Naive thymus-derived CD8-positive, alpha-beta T cell (primary cell): ENCODE results near the gene ATMIN. TPM values are rescaled to one million over a fixed set of nuclear protein-coding genes. Genes with fewer than 3 reads are reported as not detected.
A peak's percentile ranks its signal among the peaks of the same experiment; 100 is the strongest.

Source experiments
- ATAC-seq, 2 donors: fragments of 150-1000 bp; cut with Tn5 transposase in 1 of 2; sonication (Bioruptor Pico), chemical (Tn5 transposase) in 1 of 2; 1 replicate in 1 of 2; 2 replicates in 1 of 2; pipeline ENCODE4 v1.10.0; 2021; ENCODE audit warnings: mild to moderate bottlenecking in 2 of 2, moderate library complexity in 2 of 2
- POLR2A ChIA-PET: fragments of 350-600 bp; sonication (Branson Sonifier 250); formaldehyde crosslinking; loops from one replicate; lab custom pipeline; 2021; ENCODE audit warnings: antibody characterized with exemption; lab: Charles Lee
- DNase-seq, 10 donors: peaks; one replicate each; pipeline versions ENCODE4 v3.0.0 to v3.0.0-alpha.2; 2020 to 2022
- H3K27ac Mint-ChIP-seq, 10 donors: one replicate each; pipeline ENCODE4 v1.8.0; 2020 to 2022; ENCODE audit warnings: mild to moderate bottlenecking in 10 of 10, mixed read lengths in 10 of 10, moderate library complexity in 4 of 10, inconsistent platforms in 1 of 10
- H3K27me3 Mint-ChIP-seq, 5 donors: one replicate each; pipeline ENCODE4 v1.8.0; 2021 to 2022; ENCODE audit warnings: mixed read lengths in 5 of 5
- H3K36me3 Mint-ChIP-seq, 3 donors: one replicate each; pipeline ENCODE4 v1.8.0; 2020 to 2022; ENCODE audit warnings: mixed read lengths in 3 of 3, mild to moderate bottlenecking in 2 of 3, inconsistent platforms in 1 of 3
- H3K4me1 Mint-ChIP-seq, 4 donors: one replicate each; pipeline ENCODE4 v1.8.0; 2021 to 2022; ENCODE audit warnings: mixed read lengths in 4 of 4
- H3K4me3 Mint-ChIP-seq, 10 donors: one replicate each; pipeline ENCODE4 v1.8.0; 2020 to 2022; ENCODE audit warnings: mild to moderate bottlenecking in 10 of 10, mixed read lengths in 10 of 10, moderate library complexity in 6 of 10, inconsistent platforms in 1 of 10
- H3K9me3 Mint-ChIP-seq, 9 donors: one replicate each; pipeline ENCODE4 v1.8.0; 2020 to 2022; ENCODE audit warnings: mixed read lengths in 9 of 9, mild to moderate bottlenecking in 3 of 9, inconsistent platforms in 1 of 9, moderate library complexity in 1 of 9
- polyA plus RNA-seq, 3 donors: library from polyadenylated mRNA; unstranded; fragments of 300-500 nt; fragmentation: Illumina TruSeq; gene quantifications; one replicate each; pipeline ENCODE4 v1.2.3, GENCODE V29; 2021
- total RNA-seq, 8 experiments: library from RNA in 2 of 8; stranded (reverse) in 2 of 8; gene quantifications; one replicate each; pipeline ENCODE4 v1.2.3 and lab custom pipeline; 2021 to 2026

Gene ATMIN
- total RNA-seq (10 to 100 TPM; 40.5 to 48.1 TPM), polyA plus RNA-seq (10 to 100 TPM; 21.6 to 41.4 (median 27.7) TPM), total RNA-seq (lab: John Stamatoyannopoulos, UW) (47.2 to 127 (median 113) reads per million in 6 experiments)

GRCh38 chr16:81035398-81035974 is at the start of gene ATMIN:
Gene ATMIN, plus strand, starts transcription at chr16:81035842. Its CDS starts 29 bp downstream, at chr16:81035871.
- Mint-ChIP-seq H3K4me1 (peaks cover 16 to 36% (median 28%) of the 10 kb centered on the region in 4 donors), H3K36me3 (peaks cover 0 to 10% (median 0%) of the 10 kb centered on the region in 3 donors)

GRCh38 chr16:80986557-80986956 is 49.1 kb upstream of the ATMIN start:
- ATAC-seq (no peak), DNase-seq (no peak)
- Mint-ChIP-seq H3K27me3 (no peaks in the 10 kb centered on the region), H3K4me1 (peaks cover 16 to 39% (median 25%) of the 10 kb centered on the region in 4 donors), H3K9me3 (no peaks in the 10 kb centered on the region), H3K4me3 (no peak overlapping the region), H3K36me3 (peaks cover 0 to 56% (median 10%) of the 10 kb centered on the region in 3 donors), H3K27ac (peak overlapping the region in 5 of 10 donors; percentile 26 to 54 (median 43))
- POLR2A ChIA-PET = no interaction called here

More at GRCh38 chr16:81035398-81035974, at the start of gene ATMIN:
- ATAC-seq = peak; percentile 93 to 97
- Mint-ChIP-seq H3K27me3 (no peaks in the 10 kb centered on the region), H3K27ac (peak within 1 kb of the TSS in 9 of 10 donors; percentile 51 to 92 (median 83)), H3K9me3 (no peaks in the 10 kb centered on the region), H3K4me3 (peak within 1 kb of the TSS; percentile 78 to 90 (median 85))
- POLR2A ChIA-PET = interaction anchor here (0.9 to 4.9 kb wide), 6 partner anchors 27 to 702 kb away, joined by 3 to 34 read pairs (median 4); partner anchors contain the start of genes C16orf46, CENPN, CMC2 and GAN
- peak; percentile 79 to 98 (median 88) for DNase-seq

GRCh38 chr16:80988756-80989155 is 46.9 kb upstream of the ATMIN start:
- no peak for ATAC-seq
- Mint-ChIP-seq H3K4me1 (peaks cover 24 to 42% (median 34%) of the 10 kb centered on the region in 4 donors), H3K36me3 (peaks cover 0 to 59% (median 17%) of the 10 kb centered on the region in 3 donors)

GRCh38 chr16:80989801-80990200 is 45.8 kb upstream of the ATMIN start:
- ATAC-seq (no peak), DNase-seq (no peak)
- peaks cover 31 to 49% (median 40%) of the 10 kb centered on the region in 4 donors for H3K4me1 Mint-ChIP-seq
- POLR2A ChIA-PET = no interaction called here
- H3K36me3 Mint-ChIP-seq = peaks cover 0 to 63% (median 17%) of the 10 kb centered on the region in 3 donors
- H3K4me3 Mint-ChIP-seq = no peak overlapping the region
- no peak overlapping the region for H3K27ac Mint-ChIP-seq
- H3K27me3 Mint-ChIP-seq = no peaks in the 10 kb centered on the region
- H3K9me3 Mint-ChIP-seq = no peaks in the 10 kb centered on the region

More at GRCh38 chr16:80988756-80989155, 46.9 kb upstream of the ATMIN start:
- H3K9me3 Mint-ChIP-seq = no peaks in the 10 kb centered on the region
- DNase-seq = no peak
- no peak overlapping the region for H3K27ac Mint-ChIP-seq
- H3K4me3 Mint-ChIP-seq = no peak overlapping the region
- POLR2A ChIA-PET = no interaction called here
- no peaks in the 10 kb centered on the region for H3K27me3 Mint-ChIP-seq

GRCh38 chr16:80990577-80990976 is 45.1 kb upstream of the ATMIN start:
- ATAC-seq (no peak), DNase-seq (no peak)
- no peaks in the 10 kb centered on the region for H3K27me3 Mint-ChIP-seq
- H3K36me3 Mint-ChIP-seq = peaks cover 0 to 67% (median 22%) of the 10 kb centered on the region in 3 donors
- H3K4me1 Mint-ChIP-seq = peaks cover 29 to 49% (median 34%) of the 10 kb centered on the region in 4 donors
- no peaks in the 10 kb centered on the region for H3K9me3 Mint-ChIP-seq
- POLR2A ChIA-PET = no interaction called here
- peak overlapping the region in 1 of 10 donors; percentile 42 for H3K27ac Mint-ChIP-seq
- no peak overlapping the region for H3K4me3 Mint-ChIP-seq

- Mint-ChIP-seq H3K36me3 (peaks cover 0 to 66% (median 22%) of the 10 kb centered on the region in 3 donors), H3K9me3 (no peaks in the 10 kb centered on the region), H3K27me3 (no peaks in the 10 kb centered on the region), H3K4me3 (no peak overlapping the region), H3K27ac (no peak overlapping the region), H3K4me1 (peaks cover 27 to 50% (median 33%) of the 10 kb centered on the region in 4 donors)
- ATAC-seq (no peak), DNase-seq (no peak)
- POLR2A ChIA-PET = no interaction called here
Observed at GRCh38 chr16:80990978-80991377, 44.7 kb upstream of the ATMIN start.

- Mint-ChIP-seq H3K27me3 (no peaks in the 10 kb centered on the region), H3K36me3 (peaks cover 0 to 60% (median 22%) of the 10 kb centered on the region in 3 donors)
Observed at GRCh38 chr16:80991792-80992430, 43.7 kb upstream of the ATMIN start.

GRCh38 chr16:80992676-80993293 is 42.9 kb upstream of the ATMIN start:
- POLR2A ChIA-PET = no interaction called here
- ATAC-seq (no peak), DNase-seq (no peak)
- H3K27ac Mint-ChIP-seq = peak overlapping the region in 2 of 10 donors; percentile 70 to 72
- H3K36me3 Mint-ChIP-seq = peaks cover 0 to 54% (median 22%) of the 10 kb centered on the region in 3 donors
- H3K27me3 Mint-ChIP-seq = no peaks in the 10 kb centered on the region
- H3K4me1 Mint-ChIP-seq = peaks cover 25 to 47% (median 33%) of the 10 kb centered on the region in 4 donors
- peak overlapping the region in 1 of 10 donors; percentile 22 for H3K4me3 Mint-ChIP-seq
- H3K9me3 Mint-ChIP-seq = no peaks in the 10 kb centered on the region

More at GRCh38 chr16:80991792-80992430, 43.7 kb upstream of the ATMIN start:
- DNase-seq (no peak), ATAC-seq (no peak)
- H3K9me3 Mint-ChIP-seq = no peaks in the 10 kb centered on the region
- POLR2A ChIA-PET = no interaction called here
- no peak overlapping the region for H3K27ac Mint-ChIP-seq
- no peak overlapping the region for H3K4me3 Mint-ChIP-seq
- peaks cover 21 to 48% (median 30%) of the 10 kb centered on the region in 4 donors for H3K4me1 Mint-ChIP-seq

- H3K4me3 Mint-ChIP-seq = peak overlapping the region in 1 of 10 donors; percentile 22
- POLR2A ChIA-PET = no interaction called here
- peaks cover 0 to 50% (median 22%) of the 10 kb centered on the region in 3 donors for H3K36me3 Mint-ChIP-seq
- DNase-seq = no peak
- no peak for ATAC-seq
- H3K4me1 Mint-ChIP-seq = peaks cover 23 to 47% (median 36%) of the 10 kb centered on the region in 4 donors
- H3K27ac Mint-ChIP-seq = peak overlapping the region in 3 of 10 donors; percentile 9 to 72 (median 44)
- no peaks in the 10 kb centered on the region for H3K27me3 Mint-ChIP-seq
- H3K9me3 Mint-ChIP-seq = no peaks in the 10 kb centered on the region
Observed at GRCh38 chr16:80993307-80993706, 42.3 kb upstream of the ATMIN start.

GRCh38 chr16:80993834-80994233 is 41.8 kb upstream of the ATMIN start:
- no peaks in the 10 kb centered on the region for H3K9me3 Mint-ChIP-seq
- DNase-seq (no peak), ATAC-seq (no peak)
- POLR2A ChIA-PET = no interaction called here
- H3K27me3 Mint-ChIP-seq = no peaks in the 10 kb centered on the region
- peaks cover 24 to 49% (median 41%) of the 10 kb centered on the region in 4 donors for H3K4me1 Mint-ChIP-seq
- H3K36me3 Mint-ChIP-seq = peaks cover 0 to 47% (median 22%) of the 10 kb centered on the region in 3 donors
- no peak overlapping the region for H3K4me3 Mint-ChIP-seq
- peak overlapping the region in 4 of 10 donors; percentile 38 to 81 (median 49) for H3K27ac Mint-ChIP-seq

- DNase-seq (no peak), ATAC-seq (no peak)
- H3K9me3 Mint-ChIP-seq = no peaks in the 10 kb centered on the region
- H3K27me3 Mint-ChIP-seq = no peaks in the 10 kb centered on the region
- H3K36me3 Mint-ChIP-seq = peaks cover 0 to 42% (median 20%) of the 10 kb centered on the region in 3 donors
- peak overlapping the region in 3 of 10 donors; percentile 38 to 81 (median 44) for H3K27ac Mint-ChIP-seq
- POLR2A ChIA-PET = no interaction called here
- H3K4me1 Mint-ChIP-seq = peaks cover 27 to 53% (median 47%) of the 10 kb centered on the region in 4 donors
- no peak overlapping the region for H3K4me3 Mint-ChIP-seq
Observed at GRCh38 chr16:80994451-80994850, 41.2 kb upstream of the ATMIN start.

- H3K27me3 Mint-ChIP-seq = no peaks in the 10 kb centered on the region
- peaks cover 25 to 61% (median 59%) of the 10 kb centered on the region in 4 donors for H3K4me1 Mint-ChIP-seq
- POLR2A ChIA-PET = no interaction called here
- peak in 1 of 10 donors; percentile 14 for DNase-seq
- peaks cover 0 to 24% (median 13%) of the 10 kb centered on the region in 3 donors for H3K36me3 Mint-ChIP-seq
- ATAC-seq = peak; percentile 45 to 52
- H3K27ac Mint-ChIP-seq = peak overlapping the region; percentile 87 to 98 (median 96)
- H3K9me3 Mint-ChIP-seq = no peaks in the 10 kb centered on the region
- H3K4me3 Mint-ChIP-seq = peak overlapping the region; percentile 83 to 93 (median 89)
Observed at GRCh38 chr16:80996688-80997138, 38.9 kb upstream of the ATMIN start.
